ENCODE data around the gene NDUFA8. TPM values are rescaled to one million over a fixed set of nuclear protein-coding genes. Genes with fewer than 3 reads are reported as not detected.

The NDUFA8 gene
- polyA plus RNA-seq, 1 donor (not counting 4 experiments of a cell fraction or from before 2014, with no cell fraction given): 105 TPM

GRCh38 chr9:122193651-122194050 is 34.1 kb upstream of the NDUFA8 start:
- H2AFZ ChIP-seq (ENCODE audit: control insufficient read depth, low read length): no peak overlapping the region
- no peak overlapping the region for H3K9ac ChIP-seq (ENCODE audit: control insufficient read depth, extremely low read depth, insufficient read depth, low read length)
- TF ChIP-seq EZH2 (IDR thresholded peaks at IDR 0.05; ENCODE audit: low read length): no peak
- no peak for TF ChIP-seq CTCF (optimal IDR thresholded peaks at IDR 0.05 in 1 of 3, IDR thresholded peaks at IDR 0.05 in 1 of 3, conservative IDR thresholded peaks at IDR 0.05 in 1 of 3; ENCODE audit: extremely low read depth in 1 of 3, insufficient read depth in 2 of 3, low read length in 3 of 3)
- no peaks in the 10 kb centered on the region for H3K9me1 ChIP-seq (ENCODE audit: control insufficient read depth, extremely low read depth, insufficient read depth, low read length)
- no peak for FAIRE-seq
- H4K20me1 ChIP-seq (ENCODE audit: control insufficient read depth, extremely low read depth, insufficient read depth, low read length): no peaks in the 10 kb centered on the region
- no peaks in the 10 kb centered on the region for H3K9me3 ChIP-seq (ENCODE audit: control insufficient read depth, low read depth, low read length)
- dilution Hi-C loops (cut with MboI; ENCODE audit: extremely low pct_ligation_motif_present, low sequenced_read_pairs): no loop called here
- H3K79me2 ChIP-seq (ENCODE audit: control insufficient read depth, insufficient read depth, low read length): no peaks in the 10 kb centered on the region
- no peak for DNase-seq (ENCODE audit: low read depth, low spot score)
- H3K4me3 ChIP-seq (ENCODE audit: control insufficient read depth in 2 of 3, extremely low read depth in 1 of 3, insufficient read depth in 2 of 3, low read depth in 1 of 3, low read length in 3 of 3): no peak overlapping the region
- H3K4me1 ChIP-seq (ENCODE audit: control insufficient read depth, extremely low read depth, insufficient read depth, low read length): peaks cover 9% of the 10 kb centered on the region
- peaks cover 15% of the 10 kb centered on the region for H3K27me3 ChIP-seq (ENCODE audit: control insufficient read depth, extremely low read depth, insufficient read depth, low read length)
- H3K36me3 ChIP-seq (ENCODE audit: control insufficient read depth in 2 of 2, extremely low read depth in 1 of 2, insufficient read depth in 2 of 2, low read length in 2 of 2): no peaks in the 10 kb centered on the region
- no peak overlapping the region for H3K27ac ChIP-seq (ENCODE audit: control insufficient read depth, insufficient read depth, low read length)
- no peak overlapping the region for H3K4me2 ChIP-seq (ENCODE audit: control insufficient read depth, extremely low read depth, insufficient read depth, low read depth, low read length)

- Histone ChIP-seq H3K4me2 (ENCODE audit: control insufficient read depth, extremely low read depth, insufficient read depth, low read depth, low read length) (no peak overlapping the region), H4K20me1 (ENCODE audit: control insufficient read depth, extremely low read depth, insufficient read depth, low read length) (no peaks in the 10 kb centered on the region), H3K27ac (ENCODE audit: control insufficient read depth, insufficient read depth, low read length) (no peak overlapping the region), H3K4me1 (ENCODE audit: control insufficient read depth, extremely low read depth, insufficient read depth, low read length) (peaks cover 9% of the 10 kb centered on the region), H3K79me2 (ENCODE audit: control insufficient read depth, insufficient read depth, low read length) (no peaks in the 10 kb centered on the region), H3K36me3 (ENCODE audit: control insufficient read depth in 2 of 2, extremely low read depth in 1 of 2, insufficient read depth in 2 of 2, low read length in 2 of 2) (no peaks in the 10 kb centered on the region), H2AFZ (ENCODE audit: control insufficient read depth, low read length) (no peak overlapping the region), H3K4me3 (ENCODE audit: control insufficient read depth in 2 of 3, extremely low read depth in 1 of 3, insufficient read depth in 2 of 3, low read depth in 1 of 3, low read length in 3 of 3) (no peak overlapping the region), H3K9ac (ENCODE audit: control insufficient read depth, extremely low read depth, insufficient read depth, low read length) (no peak overlapping the region), H3K9me3 (ENCODE audit: control insufficient read depth, low read depth, low read length) (no peaks in the 10 kb centered on the region), H3K27me3 (ENCODE audit: control insufficient read depth, extremely low read depth, insufficient read depth, low read length) (peaks cover 9% of the 10 kb centered on the region), H3K9me1 (ENCODE audit: control insufficient read depth, extremely low read depth, insufficient read depth, low read length) (no peaks in the 10 kb centered on the region)
- FAIRE-seq (no peak), DNase-seq (ENCODE audit: low read depth, low spot score) (no peak)
- no peak for TF ChIP-seq EZH2 (IDR thresholded peaks at IDR 0.05; ENCODE audit: low read length)
- no peak for TF ChIP-seq CTCF (optimal IDR thresholded peaks at IDR 0.05 in 1 of 3, IDR thresholded peaks at IDR 0.05 in 1 of 3, conservative IDR thresholded peaks at IDR 0.05 in 1 of 3; ENCODE audit: extremely low read depth in 1 of 3, insufficient read depth in 2 of 3, low read length in 3 of 3)
- dilution Hi-C loops (cut with MboI; ENCODE audit: extremely low pct_ligation_motif_present, low sequenced_read_pairs): no loop called here
Observed at GRCh38 chr9:122192914-122193525, 33.4 kb upstream of the NDUFA8 start.
